ENCODE results near the gene GAS7.

GAS7 gene

GRCh38 chr17:10186771-10187410 is 11.5 kb downstream of the GAS7 start:
- H3K4me3 ChIP-seq (ENCODE audit: low read length), result no peak overlapping the region
- DNase-seq (ENCODE audit: low read depth), result no peak
- TF ChIP-seq CTCF (IDR thresholded peaks at IDR 0.05; ENCODE audit: insufficient read depth, low read depth, low read length, missing control alignments), result no peak

DNA sequence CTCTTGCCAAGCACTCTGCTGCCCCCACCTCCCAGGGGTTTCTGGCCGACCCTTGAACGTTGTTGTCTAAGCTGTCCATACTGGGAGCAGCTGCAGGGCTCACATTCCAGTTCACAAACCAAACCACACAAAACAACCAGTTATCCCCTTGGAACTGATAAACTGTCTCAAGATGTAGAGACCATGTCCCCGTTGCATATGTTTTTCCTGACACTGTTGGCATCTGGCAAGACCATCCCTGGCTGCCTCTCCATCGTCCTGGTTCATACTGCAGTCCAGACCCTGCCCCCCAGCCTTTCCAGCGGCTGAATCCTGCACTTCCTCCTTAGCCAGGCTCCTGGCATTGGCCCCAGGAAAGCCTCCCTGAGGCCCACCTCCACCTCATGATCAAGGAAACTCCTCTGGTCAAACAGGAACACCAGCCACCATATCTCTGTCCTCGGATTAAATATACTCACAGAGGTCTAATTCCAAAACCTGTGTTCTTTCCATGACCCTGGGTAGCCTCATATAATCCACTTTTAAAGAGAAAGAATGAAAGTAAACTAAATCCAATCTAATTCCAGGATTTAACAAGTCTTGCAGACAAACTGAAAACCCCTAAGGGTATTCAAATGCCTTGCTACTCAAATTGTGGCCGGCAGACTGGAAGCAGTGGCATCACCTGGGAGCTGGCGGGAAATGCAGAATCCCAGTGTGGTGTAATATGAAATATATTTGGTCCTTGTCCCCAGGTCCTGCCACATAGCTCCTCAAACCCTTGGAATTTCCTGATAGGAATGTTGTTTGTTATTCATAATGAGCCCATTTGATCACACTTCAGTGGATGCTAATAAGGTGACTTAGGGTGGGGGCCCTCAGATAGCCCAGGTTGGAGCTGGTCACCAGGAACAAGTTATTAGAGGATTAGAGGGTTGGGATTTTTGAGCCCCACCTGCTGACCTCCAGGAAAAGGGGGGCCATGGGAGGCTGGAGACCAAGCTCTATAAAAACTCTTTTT is 14.2 kb downstream of the GAS7 start:
- DNase-seq (ENCODE audit: low read depth), result no peak
- no peak overlapping the region for H3K4me3 ChIP-seq (ENCODE audit: low read length)
- no peak for TF ChIP-seq CTCF (IDR thresholded peaks at IDR 0.05; ENCODE audit: insufficient read depth, low read depth, low read length, missing control alignments)

GRCh38 chr17:10182785-10183184 is 15.6 kb downstream of the GAS7 start:
- TF ChIP-seq CTCF (IDR thresholded peaks at IDR 0.05; ENCODE audit: insufficient read depth, low read depth, low read length, missing control alignments), result no peak
- H3K4me3 ChIP-seq (ENCODE audit: low read length), result no peak overlapping the region
- no peak for DNase-seq (ENCODE audit: low read depth)

GRCh38 chr17:10178506-10178991 is 19.9 kb downstream of the GAS7 start:
- TF ChIP-seq CTCF (IDR thresholded peaks at IDR 0.05; ENCODE audit: insufficient read depth, low read depth, low read length, missing control alignments), result no peak
- H3K4me3 ChIP-seq (ENCODE audit: low read length), result no peak overlapping the region
- DNase-seq (ENCODE audit: low read depth), result no peak

- DNase-seq (ENCODE audit: low read depth), result no peak
- H3K4me3 ChIP-seq (ENCODE audit: low read length), result no peak overlapping the region
- no peak for TF ChIP-seq CTCF (IDR thresholded peaks at IDR 0.05; ENCODE audit: insufficient read depth, low read depth, low read length, missing control alignments)
Observed at GRCh38 chr17:10177913-10178505, 20.4 kb downstream of the GAS7 start.

DNA sequence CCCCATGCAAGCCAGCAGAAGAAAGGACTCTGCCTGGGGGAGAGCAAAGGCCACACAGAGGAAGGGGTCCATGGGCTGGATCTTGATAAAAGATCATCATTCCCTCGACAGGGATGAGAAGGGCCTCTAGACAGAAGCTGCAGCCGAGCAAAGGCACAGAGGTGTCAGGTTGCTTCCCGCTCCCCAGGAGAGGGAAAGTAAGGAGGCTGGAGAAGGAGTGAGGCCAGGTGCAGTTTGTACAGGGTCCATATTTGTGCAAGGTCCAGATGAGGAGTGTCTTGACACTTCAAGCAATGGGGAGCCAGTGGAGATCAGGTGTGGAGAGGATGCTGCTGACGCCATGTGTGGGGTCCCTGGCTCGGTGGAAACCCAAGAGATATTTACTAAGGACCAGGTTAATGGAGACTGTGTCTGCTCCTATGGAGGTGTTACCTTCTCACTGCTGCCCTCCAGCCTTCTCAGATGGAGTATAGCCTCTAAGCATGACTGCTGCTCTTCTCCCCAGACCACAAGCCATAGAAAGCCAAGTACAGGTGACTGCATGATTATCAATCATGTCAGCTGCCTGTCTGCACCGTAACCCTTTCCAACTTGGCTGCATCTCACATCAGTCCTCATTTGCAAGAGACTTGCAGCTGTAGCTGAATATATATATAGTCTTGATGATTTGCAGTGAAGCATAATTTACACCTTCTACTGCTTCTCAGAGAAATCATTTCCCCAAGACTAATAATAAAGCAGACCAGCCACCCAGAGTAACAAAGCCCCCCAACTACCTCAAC is 21.1 kb downstream of the GAS7 start:
- TF ChIP-seq CTCF (IDR thresholded peaks at IDR 0.05; ENCODE audit: insufficient read depth, low read depth, low read length, missing control alignments), result no peak
- H3K4me3 ChIP-seq (ENCODE audit: low read length), result no peak overlapping the region
- no peak for DNase-seq (ENCODE audit: low read depth)
